Central memory CD4-positive, alpha-beta T cell (primary cell): ENCODE results near the gene CSGALNACT2.

ENCODE experiments used
- DNase-seq: peaks from one replicate; pipeline ENCODE4 v3.0.0; 2022

The CSGALNACT2 gene

DNA sequence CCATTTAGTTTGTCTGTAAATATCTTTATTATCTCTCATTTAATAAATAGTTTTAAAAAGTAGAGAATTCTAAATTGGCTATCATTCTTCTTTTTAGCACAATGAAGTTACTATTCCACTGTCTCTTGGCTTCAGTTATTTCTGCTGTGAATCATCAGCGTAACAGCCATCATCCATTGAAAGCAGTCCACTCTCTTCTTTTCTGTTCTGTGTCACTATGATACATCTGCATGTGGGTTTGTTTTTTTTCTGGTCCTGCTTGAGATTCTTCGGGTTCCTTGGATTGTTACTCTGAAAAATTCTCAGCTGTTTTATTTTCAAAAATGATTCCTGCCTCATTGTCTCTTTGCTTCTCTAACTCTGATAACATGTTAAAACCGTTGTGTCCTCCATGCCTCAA lies 52.5 kb downstream of the CSGALNACT2 start:
- DNase-seq: no peak

DNA sequence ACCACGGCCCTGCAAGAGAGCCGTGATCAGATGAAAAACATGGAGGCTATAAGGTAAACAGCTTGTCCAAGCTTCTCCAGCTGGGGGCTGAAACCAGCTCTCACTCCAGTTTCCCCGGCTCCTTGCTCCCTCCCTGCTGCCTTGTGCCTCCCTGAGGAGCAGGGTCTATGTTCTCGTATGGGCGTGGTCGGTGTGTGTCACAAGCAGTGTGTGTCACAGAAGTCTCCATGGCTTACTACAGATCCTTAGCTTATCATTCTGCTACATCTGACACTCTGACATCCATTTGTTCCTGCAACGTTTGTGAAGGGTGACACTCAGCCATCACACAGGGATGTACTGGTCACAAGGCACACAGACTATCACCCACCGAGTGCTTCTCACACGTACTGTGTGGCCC lies 54.6 kb downstream of the CSGALNACT2 start:
- no peak for DNase-seq

DNA sequence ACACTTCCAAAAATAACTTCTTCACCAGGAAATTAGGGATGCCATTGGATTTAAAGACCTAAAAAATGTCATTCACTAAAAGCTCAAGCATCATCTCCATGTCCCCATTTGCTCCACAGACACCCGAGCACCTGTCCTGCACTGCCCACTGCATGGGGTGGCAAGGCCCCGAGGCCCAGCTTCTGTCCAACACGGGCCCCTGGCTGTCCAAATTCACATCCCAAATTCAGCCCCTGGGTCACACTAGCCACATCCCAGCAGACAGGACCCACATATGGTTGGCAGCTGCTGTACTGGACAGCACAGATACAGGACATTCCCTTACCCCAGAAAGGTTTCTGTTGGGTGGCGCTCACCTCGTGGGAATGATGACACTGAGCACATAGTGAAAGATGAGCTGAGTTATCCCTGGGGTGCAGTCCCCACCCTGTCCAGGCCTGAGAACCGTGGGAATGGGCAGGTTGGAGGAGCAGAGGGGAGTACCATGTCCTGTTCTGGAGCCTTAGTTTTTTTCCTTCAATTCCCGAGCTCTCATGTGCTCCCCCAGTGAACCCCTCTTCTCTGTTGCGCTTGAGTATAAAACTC lies 55.3 kb downstream of the CSGALNACT2 start:
- no peak for DNase-seq

- DNase-seq: no peak
Measured at GRCh38 chr10:43194266-43194665, 56.0 kb downstream of the CSGALNACT2 start.

GRCh38 chr10:43194859-43195258 lies 56.6 kb downstream of the CSGALNACT2 start:
- no peak for DNase-seq

GRCh38 chr10:43195557-43195956 lies 57.3 kb downstream of the CSGALNACT2 start:
- no peak for DNase-seq

GRCh38 chr10:43196131-43196980 lies 58.1 kb downstream of the CSGALNACT2 start:
- no peak for DNase-seq

DNA sequence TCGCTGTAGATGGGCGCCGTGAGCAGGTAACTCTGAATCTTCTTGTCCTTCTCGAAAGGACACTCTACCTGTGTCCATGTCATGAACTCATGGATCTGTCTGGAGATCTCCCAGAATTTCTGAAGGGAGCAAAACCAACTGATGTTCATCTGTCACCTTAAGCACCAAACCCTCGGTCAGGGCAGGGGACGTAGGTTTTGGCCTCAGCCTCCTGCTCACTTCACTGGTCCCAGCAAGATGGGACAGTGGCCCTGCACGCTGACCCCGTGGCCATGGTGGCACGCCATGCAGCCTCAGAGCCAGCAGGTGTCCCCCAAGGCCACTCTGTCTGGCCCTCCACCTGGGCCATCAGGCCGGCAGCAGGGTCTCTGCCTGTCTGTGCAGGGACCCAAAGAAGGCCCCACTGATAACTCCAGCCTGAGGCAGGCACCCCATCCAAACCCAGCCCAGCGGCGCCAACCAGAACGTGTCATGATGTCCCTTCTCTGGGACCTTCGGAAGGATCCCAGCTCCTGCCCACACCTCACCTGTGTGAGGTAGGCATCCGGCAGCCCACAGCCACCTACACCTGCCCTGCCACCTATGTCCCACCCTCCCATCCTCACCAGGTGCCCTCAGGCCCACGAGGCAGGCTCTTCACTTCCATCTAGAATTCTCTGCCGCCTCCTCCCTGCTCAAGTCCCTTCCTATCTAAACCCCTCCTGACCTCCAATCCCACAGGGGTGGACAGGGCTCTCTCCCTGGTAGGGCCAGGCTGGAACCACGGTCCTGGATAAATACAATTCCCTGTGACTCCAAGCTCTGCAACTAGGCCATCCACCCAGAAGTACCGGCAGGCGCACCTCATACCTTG lies 59.0 kb downstream of the CSGALNACT2 start:
- DNase-seq: no peak

DNA sequence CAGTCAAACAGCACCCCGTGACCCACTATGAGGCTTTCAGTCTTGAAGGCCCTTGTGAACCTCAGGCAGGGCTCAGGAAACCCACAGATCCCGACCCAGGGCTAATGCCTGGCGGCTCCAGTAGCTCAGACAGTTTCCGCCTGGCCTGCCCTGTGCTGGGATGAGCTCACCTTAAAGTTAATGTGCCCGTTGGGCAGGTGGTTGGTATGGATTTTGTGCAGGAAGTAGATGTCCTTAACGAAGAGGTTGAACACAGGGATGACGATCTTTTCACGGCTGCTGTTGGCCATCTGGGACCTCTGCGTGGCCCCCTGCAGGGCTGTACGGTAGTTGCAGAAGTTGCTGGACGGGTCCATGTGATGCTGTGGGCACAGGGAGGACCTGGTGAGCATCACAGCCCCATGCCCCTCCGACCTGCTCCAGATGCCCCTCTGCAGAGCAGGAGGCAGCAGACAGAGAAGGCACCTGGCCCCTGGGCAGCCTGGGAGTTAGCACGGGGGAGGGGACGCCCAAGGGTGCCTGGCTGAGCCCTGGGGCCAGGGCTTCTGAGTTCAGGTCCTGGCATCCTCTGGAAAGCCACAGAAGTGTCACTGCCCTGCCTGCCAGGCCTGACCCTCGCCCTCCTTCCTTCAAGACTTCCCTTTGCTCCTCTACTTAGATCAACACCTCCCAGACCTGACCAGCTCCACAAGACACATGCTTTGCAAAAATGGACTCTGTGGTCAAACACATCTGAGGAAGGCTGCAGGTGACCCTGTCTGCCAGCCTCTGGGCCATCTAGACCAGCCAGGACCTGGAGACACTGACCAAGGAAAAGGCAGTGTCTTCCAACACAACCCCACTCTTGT lies 59.8 kb downstream of the CSGALNACT2 start:
- no peak for DNase-seq

- no peak for DNase-seq
Measured at GRCh38 chr10:43198682-43199005, 60.4 kb downstream of the CSGALNACT2 start.

DNA sequence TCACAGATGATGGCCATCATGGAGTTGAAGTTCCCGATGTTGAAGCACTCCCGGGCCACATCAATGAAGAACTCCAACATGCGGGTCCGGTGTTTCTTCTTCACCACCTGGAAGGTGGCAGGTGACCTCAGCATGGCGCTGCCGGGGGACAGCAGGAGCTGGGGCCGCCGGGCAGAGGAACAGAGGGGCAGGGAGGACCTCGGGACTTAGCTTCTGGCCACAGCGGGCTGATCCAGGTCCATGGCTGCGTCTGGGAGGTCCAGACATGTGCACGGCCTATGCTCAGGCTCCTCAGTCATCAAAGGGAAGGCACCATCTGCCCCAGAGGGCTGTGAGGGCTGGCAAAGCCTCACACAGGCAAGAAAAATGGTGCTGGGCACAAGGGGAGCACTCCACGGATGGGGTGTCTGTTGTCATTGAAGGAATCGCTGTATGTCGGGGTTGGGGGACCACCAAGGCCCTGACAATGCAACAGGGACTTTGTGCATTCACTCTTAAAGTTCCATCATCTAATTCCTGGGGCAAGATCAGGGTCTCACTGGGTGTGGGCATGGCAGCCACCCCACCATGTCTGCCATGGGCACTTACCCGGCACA lies 60.9 kb downstream of the CSGALNACT2 start:
- DNase-seq: no peak

DNA sequence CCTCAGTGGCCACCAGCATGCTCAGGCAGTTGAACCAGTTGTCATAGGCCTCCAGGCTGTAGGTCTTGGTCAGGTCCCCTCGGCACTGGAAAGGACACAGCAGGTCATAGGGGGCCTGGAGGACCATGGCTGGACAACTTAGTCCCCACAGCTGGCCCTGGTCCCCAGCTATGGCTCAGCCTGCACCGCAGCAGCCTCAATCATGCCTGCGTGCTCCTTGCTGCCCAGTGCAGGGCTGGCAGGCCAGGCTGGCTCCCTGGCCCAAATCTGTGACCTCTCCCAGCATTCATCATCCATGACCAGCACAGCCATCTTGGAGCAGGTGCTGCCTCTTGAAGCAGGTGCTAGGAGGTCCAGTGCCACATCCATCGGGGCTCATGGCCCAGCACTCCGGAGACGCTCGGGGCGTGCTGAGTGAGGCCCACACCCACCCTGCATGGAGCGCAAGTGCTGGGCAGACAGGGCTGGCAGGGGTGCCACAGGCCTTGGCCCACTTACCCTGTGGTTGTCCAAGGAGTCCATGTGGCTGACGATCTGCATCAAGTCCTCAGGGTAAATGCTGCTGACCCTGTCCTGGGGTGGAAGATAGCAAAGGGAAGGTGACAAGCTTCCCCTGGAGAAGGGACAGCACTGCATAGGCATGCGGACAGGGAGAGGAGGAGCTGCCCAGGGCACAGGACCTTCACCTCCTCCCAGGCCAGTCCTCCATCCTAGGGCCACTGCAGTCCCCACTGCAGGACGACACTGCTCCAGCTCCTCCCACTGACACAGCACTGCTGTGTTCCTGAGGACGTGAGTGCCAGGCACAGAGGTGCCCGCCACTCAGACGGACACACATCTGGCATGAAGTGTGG lies 61.7 kb downstream of the CSGALNACT2 start:
- DNase-seq: no peak

DNA sequence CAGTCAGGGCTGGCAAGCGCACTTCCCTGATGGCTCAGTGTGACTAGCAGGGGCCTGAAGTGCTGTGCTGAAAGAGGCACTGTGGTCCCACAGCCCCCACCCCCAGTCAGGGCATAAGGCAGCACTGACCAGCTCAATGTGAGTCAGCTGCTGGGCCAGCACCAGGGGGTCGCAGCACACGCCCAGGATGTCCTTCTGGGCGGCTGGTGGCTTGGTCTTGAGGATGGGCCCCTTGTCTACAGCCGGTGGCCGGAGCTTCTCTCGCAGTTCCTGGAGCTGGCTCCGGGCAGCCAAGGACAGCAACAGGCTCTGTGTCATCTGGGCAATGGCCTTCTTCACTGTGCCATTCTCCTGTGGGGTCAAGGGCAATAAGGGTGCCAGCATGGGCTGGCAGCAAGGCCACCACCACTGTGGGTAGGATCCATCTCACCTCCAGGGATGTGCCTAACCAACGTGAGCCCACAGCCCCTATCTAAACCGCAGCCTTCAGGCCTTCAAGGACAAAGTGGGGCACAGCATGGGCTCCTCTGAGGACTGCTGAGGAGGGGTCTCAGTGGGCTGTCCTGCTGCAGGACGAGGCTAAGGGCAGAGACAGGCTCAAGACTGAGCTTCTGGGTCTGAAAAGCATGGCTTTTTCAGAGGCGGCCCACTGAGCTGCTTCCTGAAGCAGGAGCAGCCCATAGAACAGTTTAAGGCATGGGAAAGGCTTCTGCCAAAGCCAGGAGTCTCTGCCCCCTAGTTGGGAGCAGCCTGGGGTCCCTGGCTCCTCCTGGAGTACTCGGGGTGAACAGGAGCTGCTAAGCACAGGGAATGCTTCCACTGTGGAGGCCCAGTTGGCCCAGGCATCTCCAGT lies 62.5 kb downstream of the CSGALNACT2 start:
- DNase-seq: no peak

DNA sequence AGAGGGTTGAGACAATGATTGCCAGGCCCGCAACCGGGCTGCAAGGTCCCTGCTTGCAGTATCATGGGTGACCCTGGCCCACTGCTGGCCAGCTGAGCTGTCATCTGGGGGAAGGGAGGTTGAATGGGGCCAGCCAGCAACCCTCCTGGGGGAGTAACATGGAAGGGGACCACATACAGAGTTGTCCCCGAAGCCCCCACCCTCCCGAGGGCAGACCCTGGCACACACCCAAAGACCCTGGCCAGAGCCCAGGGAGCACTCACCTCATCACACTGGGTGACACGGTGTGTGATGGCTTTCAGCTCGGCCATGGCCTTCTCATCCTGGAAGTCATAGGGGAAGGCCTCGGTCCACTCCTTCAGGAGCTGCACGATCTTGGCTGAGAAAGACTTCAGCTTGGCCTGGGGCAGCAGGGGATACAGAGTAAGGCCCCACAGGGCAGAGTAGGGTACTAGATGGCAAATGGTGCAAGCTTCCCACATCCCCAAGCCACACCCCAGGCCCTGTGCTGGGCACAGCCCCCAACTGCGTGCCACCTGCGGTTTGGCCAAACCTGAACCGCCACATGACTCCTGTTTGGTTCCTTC lies 63.4 kb downstream of the CSGALNACT2 start:
- DNase-seq: no peak

DNA sequence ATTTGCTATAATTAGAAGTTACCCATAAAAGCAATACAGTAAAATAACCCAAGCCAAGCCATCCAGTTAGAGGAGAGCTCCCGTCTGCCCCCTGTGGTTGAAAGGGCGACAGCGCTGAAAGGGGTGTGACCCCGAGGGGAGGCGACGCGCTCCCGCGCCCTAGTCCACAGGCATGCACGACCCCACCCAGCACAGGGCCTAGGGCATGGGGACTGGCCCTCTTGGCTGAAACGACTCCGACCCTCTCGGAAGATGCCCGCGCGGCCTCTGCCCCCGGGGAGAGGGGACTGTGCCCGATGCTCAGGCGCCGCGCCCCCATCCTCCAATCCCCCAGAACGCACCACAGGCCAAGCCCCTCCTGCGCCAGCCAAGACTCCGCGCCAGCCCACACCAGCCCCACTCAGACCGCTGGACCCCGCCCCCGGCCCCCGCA lies 64.0 kb downstream of the CSGALNACT2 start:
- DNase-seq: peak; percentile 29

- peak; percentile 14 for DNase-seq
Measured at GRCh38 chr10:43202657-43203447, 64.6 kb downstream of the CSGALNACT2 start.

DNA sequence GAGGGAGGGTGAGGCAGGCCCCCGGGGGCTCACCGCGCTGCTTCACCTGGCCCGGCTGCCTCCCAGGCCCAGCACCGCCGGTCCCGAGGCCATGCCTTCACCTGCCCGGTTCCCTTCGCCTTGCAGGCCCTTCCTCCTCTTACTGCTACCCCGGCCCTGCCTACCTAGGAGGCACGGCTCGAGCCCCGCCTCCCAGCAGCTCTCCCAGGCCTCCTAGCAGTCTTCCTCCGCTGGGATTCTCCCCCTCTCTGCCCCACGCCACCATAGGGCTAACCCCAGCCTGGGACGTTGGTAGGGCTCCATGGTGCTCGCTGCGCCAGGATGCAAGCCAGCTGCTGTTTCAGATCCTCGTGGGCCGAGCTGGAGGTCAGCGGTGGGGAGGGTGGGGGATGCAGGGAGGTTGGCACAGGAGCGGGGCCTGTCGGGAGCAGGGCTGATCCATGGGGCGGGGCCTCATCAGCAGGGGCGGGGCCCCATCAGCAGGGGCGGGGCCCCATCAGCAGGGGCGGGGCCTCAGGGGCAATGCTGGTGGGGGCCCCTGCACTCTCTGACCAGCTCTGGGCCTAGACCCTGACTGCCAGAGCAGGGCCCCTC lies 65.3 kb downstream of the CSGALNACT2 start:
- DNase-seq: no peak
